HPDE6-E6E7 (cell line): ENCODE data around the gene SH2D4B.
A peak's percentile ranks its signal among the peaks of the same experiment; 100 is the strongest.

ENCODE experiments used
- DNase-seq: peaks from one replicate; pipeline ENCODE4 v3.0.0; 2011; ENCODE audit warnings: missing footprints; ENCODE audit errors: extremely low spot score

SH2D4B gene

DNA sequence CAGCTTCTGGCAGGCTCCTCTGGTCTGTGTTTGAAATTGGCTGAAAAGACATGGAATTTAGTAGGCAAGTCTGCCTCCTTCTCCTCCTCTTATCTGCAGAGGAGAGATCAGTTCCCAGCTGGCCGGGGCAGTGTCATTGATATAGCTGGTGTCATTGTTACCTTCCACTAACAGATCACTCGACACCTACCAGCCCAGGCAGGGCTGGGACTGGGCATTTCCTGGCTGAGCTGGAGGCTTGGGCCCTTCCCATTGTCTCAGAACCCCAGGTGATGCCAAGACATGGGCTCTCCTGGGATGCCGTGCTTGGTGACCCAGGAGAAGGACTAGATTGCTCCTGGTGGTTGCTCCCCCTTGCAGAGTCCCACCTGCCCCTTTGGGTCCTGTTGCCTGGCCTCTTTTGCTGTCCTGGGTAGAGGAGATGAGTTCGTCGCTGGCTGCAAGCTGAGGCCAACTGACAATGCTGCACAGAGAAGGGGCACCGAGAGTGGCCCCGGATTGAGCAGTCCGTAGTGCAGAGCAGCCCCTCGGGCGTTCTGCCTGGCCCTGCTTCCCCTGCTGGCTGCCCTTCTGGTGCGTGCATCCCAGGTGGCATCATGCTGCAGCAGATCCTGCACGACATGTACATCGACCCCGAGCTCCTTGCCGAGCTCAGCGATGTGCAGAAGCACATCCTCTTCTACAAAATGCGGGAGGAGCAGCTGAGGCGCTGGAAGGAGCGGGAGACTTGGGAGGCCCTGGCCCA lies at the start of gene SH2D4B:
Gene SH2D4B, plus strand, starts transcription at position 167 of the 745 bp plus-strand sequence. Its CDS starts 430 bp downstream, at position 597.
- DNase-seq, result no peak

DNA sequence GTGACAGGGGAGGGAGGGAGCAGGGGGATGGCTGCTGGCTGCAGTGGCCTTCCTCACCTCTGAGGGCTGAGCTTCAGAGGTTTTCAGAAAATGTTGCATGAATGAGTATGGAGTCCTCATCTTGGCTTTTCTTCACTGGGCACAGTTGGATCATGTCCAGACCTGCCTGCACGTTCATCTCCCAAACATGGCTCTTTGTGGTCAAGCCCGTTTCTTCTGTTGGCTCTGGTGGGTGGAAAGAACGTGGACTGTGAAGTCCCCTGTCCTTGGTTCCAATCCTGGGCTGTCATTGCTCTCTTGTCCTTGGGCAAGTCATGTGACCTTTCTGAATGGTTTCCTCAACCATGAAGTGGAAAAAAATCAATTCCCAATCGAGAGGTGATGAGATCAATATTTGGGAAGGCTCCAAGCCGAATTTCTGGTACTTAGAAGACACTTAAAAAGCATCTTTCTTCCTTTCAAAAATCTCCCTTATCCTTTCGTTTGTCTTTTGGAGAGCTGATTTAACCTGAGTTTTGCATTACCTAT lies 49.1 kb upstream of the SH2D4B start:
- no peak for DNase-seq

DNA sequence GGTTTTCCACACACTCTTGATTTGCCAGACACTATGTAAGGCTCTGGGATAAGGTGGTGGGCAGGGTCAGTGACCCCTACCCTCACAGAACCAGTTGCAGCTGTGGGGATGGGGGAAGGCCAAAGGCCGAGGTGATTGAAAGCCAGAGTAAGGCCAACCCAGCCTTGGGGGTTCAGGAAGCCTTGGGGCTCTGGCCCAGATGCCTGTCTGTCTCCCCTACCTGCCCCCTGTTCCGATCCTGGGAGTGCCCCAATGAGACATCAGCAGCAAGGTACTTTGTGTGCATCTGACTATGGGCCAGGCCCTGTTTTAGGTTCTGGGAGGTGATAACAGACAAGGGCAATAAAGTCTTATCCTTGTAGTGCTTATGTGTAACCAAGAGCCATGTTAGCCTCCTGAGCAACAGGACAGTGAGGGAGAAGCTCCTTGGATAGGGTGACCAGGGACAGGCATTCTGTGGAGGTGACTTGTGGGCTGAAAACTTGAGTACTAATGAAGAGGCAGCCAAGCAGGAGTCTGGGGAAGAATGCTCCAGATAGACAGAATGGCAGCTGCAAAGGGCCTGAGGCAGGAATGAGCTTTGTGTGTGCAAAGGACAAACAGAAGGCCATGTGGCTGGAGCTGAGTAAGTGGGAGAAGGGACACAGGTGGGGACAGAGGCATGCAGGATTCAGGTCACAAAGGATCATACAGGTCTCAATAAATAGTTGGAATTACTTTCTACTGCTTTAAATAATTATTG lies 48.2 kb upstream of the SH2D4B start:
- no peak for DNase-seq

DNA sequence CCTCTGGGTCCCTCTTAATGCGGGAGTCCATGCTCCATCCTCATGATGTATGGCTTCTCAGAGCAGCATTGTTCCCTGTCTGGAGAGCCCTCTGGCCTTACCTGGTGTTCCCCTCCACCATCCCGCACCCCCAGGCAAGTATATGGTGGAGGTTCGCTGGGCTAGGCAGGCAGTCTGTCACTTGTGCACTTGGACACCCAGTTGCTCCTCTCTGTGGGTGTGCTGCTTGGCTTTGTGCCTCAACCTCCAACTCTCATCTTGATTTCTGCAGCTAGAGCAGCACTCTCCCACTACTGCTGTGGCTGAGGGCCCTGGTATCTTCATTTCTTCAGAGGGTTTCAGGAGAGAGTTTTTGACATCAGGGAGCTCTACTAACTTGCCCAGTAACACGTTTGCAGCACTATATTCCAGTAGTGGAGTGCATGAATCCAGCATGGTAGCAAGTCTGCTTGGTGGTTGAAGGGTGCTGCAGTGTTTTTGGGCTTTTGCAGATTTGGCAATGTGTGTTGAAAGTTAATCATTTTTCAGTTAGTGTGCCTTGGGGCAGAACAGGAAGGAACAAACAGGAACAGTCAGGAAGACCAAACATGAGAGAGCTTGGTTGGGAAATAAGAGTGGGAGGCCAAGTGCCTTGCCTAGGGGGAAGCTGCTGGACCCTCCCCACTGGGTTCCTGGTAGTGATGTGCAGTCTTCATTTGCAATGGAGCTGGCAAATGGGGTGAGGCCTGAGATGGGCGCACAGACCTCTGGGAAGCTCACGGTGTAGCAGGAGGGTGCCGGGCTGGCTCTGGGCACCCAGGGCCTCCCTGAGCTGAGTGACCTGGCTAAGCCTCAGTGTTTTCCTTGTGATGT lies 46.2 kb upstream of the SH2D4B start:
- no peak for DNase-seq

DNA sequence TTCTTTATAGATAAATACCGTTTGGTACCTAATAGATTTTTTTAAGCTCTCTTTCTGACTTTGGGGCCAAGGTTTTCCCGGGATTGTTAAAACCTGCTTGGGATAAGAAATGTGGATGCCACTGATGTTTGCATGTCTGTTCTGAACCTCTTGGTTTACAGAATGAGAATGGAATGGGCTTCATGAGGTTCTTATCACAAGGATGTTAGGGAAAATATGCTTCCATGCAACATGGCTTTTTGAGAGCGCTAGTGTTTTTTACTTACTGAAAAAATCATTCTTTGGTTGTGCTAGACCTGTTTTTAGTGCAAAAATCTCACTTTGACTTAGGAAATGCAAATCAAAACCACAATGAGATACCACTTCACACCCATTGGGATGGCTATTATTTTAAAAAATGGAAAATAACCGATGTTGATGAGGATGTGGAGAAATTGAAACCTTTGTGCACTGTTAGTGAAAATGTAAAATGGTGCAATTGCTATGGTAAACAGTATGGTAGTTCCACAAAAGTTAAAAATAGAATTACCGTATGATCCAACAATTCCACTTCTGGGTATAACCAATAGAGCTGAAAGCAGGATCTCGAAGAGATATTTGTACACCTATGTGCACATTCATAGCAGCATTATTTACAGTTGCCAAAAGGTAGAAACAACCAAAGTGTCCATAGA lies 44.7 kb upstream of the SH2D4B start:
- no peak for DNase-seq

DNA sequence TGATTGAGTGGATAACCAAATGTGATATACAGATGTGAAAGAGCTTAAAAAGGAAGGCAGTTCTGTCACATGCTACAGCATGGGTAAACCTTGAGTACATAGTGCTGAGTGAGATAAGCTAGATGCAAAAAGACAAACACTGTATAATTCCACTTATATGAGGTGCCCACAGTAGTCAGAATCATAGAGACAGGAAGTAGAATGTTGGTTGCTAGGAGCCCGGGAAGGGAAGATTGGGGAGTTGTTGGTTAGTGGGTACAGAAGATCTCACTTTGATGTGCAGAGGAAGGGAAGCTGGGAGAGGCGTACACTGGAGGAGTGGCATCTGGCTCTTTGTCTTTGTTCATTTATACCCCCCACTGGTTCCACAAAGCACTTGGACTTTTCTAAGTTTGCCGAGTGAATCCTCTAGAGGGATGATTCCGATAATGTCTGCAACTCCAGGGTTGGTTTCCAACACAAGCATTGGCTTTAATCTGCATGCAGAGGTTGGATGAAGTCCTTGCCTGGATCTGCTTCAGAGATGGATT lies 44.1 kb upstream of the SH2D4B start:
- DNase-seq, result no peak

DNA sequence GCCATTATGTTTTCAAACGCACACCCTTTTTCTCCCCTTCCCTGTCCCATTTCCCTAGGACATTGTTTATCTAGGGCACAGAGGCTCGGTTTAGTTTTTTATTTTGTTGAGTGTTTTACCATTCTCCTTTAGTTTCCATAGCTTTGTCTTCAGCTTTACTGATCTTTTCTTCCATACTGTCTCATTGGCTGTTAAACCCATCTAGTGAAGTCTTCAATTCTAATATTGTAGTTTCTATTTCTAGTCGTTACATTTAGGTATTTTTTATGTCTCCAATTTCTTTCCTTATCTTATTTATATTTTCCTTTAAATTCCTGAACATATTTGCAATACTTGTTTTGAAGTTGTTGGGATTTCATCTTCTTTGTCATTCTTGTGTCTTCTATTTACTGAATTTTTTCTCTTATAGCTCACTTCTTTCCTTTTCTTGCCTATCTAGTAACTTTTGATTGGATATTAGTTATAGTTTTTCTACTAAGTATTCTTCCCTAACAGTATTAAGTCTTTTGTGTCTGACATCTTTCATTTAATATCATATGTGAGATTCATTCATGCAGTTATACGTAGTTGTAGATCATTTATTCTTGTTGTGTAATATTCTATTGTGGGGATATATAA lies 41.0 kb upstream of the SH2D4B start:
- DNase-seq, result no peak

DNA sequence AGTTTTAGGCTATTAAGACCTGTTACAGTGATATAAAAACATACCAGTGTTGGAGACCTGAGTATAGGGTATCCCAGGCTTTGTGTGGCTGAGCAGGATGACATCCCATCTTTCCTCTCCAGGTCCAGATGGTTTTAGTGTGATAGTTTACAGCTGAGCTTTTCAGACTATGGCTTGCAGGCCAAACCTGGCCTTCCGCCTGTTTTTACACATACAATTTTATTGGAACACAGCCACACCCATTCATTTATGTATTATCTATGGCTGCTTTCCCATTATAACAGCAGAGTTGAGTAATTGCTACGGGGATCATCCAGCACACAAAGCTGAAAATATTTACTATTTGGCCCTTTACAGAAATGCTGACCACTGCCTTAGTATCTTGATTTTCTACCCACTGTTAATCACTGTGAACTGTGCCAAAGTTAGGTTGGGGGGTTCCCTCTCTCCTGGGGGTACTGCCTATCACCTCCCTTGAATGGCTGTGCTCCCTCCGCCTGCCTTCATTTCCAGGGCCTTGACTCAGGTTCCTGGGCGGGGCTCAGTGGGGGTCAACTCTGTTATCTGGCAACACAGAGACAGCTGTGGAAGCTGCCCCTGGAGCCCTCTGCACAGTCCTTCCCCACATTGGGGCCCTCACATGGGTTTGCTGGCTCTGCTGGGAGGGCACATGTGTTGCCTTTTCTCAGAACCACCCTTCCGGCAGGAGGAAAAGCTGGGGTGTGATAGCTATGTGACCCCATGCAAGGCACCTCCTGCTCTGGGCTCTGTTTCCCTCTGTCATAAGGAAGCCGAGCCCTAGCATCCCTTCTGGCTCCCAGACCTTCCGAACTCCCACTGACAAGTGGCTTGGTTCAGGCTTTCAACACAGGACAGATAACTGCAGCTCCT lies 40.3 kb upstream of the SH2D4B start:
- DNase-seq, result no peak

DNA sequence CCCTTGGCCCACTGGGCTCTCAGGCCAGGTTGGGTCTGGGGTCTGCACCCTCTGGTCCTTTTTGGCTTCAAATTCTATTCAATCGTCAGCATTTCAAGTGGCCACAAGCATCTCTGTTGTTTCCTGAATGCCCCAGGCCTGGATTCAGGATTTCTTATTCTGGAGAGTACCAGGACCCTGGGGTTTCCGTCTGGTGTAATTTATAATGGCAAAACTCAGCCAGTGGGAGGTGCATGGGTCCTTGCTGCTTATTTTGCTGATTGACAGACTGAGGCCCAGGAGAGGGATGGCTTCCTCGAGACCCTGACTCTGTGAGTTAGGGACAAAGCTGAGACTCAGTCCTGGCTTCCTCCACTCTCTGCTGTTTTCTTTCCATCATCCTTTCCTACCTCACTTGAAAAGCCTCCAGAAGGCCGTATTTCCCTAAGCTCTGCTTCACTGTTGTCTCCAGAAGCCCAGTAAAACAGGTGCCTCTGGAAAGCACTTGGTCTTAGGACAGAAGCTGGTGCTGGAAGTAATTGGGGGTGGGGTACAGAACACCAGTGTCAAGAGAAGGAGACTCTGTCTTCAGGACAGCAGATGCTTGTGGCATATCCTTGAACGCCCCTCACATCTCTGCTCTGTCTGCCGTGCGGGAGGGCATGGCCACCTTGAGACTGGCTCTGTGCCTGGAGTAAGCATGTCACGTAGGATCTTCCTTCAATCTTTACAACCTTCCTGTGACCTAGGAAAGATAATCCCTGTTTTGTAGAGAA lies 39.4 kb upstream of the SH2D4B start:
- DNase-seq, result no peak

DNA sequence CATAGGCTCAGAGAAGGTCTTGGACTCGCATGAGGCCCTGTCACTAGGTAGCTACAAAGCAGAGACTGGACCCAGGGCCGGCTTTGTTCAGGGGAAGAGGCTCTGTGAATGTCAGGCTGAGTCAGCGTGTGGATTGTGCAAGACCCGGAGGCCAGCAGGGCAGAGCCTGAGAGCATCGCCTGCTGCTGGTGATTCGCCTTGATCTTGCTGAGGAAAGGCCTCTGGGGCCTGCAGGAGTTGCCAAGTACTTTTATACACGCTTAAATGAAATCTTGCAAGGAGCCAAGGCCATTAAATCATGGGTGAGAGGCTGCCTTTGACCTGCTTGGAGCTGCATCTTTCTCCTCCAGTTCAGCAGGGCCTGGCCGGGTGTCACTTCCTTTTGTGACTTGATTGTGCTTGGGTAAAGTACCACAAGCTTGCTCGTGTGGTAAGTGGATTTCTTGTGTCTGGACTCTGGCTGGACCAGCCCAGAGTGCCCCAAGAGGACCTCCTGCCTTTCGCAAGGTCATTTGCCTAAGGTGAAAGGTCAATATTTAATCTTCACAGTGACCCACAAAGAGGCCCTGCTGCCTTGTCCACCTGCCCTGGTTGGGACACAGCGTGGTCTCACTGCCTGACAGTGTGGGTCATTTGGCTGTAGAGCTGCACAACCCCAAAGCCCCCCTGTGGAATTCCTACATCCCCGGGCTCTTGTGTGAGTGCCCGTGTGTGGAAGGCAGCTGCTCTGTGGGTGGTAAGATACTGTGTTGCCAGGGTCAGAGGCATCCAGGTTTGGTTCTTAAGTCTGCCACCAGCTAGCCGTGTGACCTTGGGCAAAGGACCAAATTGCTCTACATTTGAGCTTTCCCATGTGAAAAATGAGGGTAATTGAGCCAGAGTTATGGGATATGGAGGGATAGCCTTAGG lies 38.6 kb upstream of the SH2D4B start:
- DNase-seq, result peak; percentile 85

DNA sequence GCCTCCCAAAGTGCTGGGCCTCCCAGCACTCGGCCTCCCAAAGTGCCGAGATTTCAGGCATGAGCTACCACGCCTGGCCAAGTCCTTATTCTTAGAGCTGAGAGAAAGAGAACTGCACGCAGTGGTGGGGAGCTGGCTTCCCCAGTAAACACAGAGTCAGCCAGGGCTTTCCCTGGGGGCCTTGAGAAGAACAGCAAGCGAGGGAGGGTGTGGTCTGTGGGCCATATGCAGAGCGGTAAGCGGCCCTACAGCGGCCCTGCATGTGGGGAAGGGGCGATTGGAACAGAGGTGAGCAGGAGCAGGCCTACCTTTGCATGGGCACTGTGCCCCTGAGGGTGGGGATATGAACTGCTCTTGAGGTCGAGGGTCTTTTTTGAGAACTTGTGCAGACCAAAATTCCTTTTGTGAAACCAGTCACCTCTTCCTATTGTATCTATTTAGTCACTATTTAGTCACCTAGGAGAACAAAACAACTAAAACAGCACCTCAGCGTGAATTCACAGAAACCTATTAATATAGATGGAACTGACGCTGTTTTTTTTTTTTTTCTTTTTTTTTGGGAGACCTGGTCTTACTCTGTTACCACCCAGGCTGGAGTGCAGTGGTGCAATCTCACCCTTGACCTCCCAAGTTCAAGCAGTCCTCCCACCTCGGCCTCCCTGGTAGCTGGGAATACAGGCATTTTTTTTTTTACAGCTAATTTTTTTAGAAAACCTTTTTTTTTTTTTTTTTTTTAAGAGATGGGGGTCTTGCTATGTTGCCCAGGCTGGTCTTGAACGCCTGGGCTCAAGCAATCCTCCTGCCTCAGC lies 36.9 kb upstream of the SH2D4B start:
- DNase-seq, result no peak

DNA sequence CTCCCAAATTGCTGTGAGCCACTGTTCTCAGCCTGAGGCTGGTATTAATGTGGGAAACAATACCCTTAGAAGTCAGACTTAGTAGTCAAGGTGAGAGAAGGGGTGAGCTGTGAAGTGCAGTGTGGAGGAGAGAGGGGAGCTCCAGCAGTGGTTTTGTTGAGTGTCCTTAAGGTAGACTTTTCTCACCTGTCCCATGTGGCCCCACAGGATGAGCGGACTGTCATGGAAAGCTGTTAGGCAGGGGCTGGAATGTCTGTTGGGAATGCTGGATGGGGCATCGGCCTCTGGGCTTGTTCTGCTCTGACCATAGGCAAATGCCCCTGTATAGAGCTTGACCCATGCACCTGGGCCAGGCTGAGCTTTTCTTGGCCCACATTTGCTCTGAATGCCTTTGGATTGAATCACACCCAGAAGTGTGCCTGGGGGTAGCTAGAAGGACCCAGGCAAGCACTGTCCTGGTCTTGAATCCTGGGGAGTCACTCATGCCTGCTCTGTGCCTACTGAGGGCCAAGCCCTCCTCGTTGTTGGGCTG lies 36.3 kb upstream of the SH2D4B start:
- no peak for DNase-seq

DNA sequence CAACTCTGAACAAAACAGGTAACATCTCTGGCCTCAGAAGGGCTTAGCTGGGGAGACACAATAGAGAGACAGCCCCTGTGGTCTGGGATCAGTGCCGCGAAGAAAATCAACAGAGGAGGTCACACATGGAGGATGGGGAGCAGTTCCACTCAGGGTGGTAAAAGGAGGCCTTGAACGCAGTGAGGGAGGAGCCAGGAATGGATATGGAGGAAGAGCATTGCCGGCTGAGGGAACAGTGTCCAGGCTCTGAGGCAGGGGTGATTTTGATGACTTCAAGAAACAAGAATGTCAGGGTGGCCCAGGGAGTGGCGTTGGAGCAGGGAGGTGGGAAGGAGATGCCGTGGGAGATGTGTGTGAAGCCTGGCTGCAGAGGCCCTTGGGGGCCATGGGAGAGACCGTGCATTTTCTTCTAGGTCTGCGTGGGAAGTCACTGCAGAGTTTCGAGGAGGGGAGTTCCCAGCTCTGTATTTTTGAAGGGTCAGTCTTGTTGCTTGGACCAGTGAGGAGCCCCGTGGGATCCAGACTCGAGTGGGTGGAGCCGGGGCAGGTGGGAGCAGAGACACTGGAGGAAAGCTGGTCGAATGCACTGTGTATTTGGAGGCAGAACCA lies 35.7 kb upstream of the SH2D4B start:
- no peak for DNase-seq

DNA sequence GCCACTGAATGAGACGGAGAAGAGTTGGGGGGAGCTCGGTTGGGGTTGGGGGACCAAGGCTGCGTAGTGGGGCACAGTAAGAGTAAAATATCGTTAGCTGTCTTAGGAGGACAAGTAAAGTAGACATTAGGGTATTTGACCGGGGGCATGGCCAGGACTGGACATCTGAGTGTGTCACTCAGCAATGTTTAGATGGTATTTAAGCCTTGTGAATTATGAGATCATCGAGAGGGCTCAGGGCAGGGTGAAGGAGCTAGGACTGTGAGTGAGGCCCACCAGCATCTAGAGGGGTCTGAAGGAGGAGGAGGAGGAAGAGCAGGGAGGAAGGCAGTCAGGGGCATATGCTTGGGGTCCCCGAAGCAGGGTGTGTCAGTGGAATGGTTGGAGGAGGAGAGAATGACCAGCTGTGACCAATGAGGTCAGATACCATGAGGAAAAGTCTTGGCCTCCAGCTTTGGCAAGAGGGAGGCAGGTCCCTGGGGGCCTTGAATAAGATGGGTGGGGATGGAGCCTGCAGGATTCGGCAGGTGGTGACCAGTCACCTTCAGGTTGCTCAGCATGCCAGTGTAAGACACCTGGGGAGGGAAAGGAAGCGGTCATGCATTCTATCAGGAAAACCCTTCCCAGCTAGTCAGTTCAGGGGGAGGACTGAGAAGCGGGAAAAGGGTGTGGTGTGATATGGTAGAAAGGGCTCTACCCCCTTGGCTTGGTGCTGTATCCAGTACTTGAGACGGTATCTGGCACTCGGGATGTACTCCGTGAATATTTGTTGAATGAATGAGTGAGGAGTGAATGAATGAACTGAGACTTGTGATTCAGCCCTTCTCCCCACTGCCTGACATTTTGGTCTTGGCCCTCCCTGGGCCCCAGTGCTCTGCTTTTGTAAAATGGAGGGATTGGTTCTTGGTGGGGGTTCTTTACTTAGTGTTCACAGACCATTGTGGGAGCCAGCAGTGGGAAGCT lies 34.8 kb upstream of the SH2D4B start:
- DNase-seq, result no peak

DNA sequence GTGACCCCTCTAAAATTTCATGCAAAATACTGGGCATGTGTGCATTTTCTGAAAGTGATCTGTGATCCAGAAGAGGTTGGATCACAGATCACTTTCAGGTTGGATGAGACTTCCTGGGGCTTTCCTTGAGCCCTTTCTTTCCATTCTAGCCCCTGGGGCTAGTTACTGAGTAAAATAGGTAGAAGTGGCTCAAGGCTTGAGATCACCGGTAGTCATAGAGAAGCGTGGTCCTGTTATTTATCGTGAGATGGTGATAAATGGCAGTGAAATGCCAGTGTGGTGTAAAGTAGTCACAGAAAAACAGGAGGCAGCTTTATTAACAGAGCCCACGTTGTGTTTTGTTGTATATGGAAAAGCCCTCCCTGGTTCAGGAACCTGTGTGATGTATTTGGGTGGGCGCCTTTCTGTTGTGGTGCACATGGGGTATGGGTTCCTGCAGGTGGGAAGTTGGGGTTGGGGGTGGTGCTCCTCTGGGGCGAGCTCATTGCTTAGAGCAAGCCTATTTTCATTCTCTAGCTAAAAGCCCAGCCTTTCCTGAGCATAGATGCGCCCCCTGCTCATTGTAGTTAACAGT lies 34.0 kb upstream of the SH2D4B start:
- DNase-seq, result no peak
